Mucosa of rectum (tissue), 2 donors: ENCODE results near the gene DCAF16.

Source experiments
- H3K27ac ChIP-seq, 2 donors: one replicate each; pipeline ENCODE4 v1.7.0; 2013; ENCODE audit warnings: inconsistent platforms in 2 of 2, low read depth in 2 of 2, low read length in 2 of 2
- H3K27me3 ChIP-seq, 2 donors: one replicate each; pipeline ENCODE4 v1.7.0; 2013; ENCODE audit warnings: low read length in 2 of 2; ENCODE audit not compliant: control insufficient read depth in 2 of 2, insufficient read depth in 2 of 2
- H3K36me3 ChIP-seq, 2 donors: one replicate each; pipeline ENCODE4 v1.7.0; 2013; ENCODE audit warnings: low read length in 2 of 2; ENCODE audit not compliant: control insufficient read depth in 2 of 2, insufficient read depth in 2 of 2
- H3K4me1 ChIP-seq, 2 donors: one replicate each; pipeline ENCODE4 v1.7.0; 2013; ENCODE audit warnings: low read length in 2 of 2, mild to moderate bottlenecking in 1 of 2; ENCODE audit not compliant: control insufficient read depth in 2 of 2, insufficient read depth in 2 of 2
- H3K4me3 ChIP-seq, 2 donors: one replicate each; pipeline ENCODE4 v1.7.0; 2013; ENCODE audit warnings: low read length in 2 of 2
- H3K9ac ChIP-seq, 2 donors: one replicate each; pipeline ENCODE4 v1.7.0; 2013; ENCODE audit warnings: low read length in 2 of 2, low read depth in 1 of 2, mild to moderate bottlenecking in 1 of 2
- H3K9me3 ChIP-seq, 2 donors: one replicate each; pipeline ENCODE4 v1.7.0; 2013; ENCODE audit warnings: low read length in 2 of 2; ENCODE audit not compliant: control insufficient read depth in 2 of 2
- donor health status: healthy.
- donor health status: Normal muscosa, but diverticular disease.

Gene DCAF16

GRCh38 chr4:17812801-17813200 lies 2.2 kb upstream of the DCAF16 start:
- H3K4me3 ChIP-seq = no peak overlapping the region
- H3K27me3 ChIP-seq = no peaks in the 10 kb centered on the region
- H3K27ac ChIP-seq = no peak overlapping the region
- H3K4me1 ChIP-seq = peaks cover 17 to 23% of the 10 kb centered on the region in 2 donors
- H3K36me3 ChIP-seq = no peaks in the 10 kb centered on the region
- no peak overlapping the region for H3K9ac ChIP-seq
- no peaks in the 10 kb centered on the region for H3K9me3 ChIP-seq

DNA sequence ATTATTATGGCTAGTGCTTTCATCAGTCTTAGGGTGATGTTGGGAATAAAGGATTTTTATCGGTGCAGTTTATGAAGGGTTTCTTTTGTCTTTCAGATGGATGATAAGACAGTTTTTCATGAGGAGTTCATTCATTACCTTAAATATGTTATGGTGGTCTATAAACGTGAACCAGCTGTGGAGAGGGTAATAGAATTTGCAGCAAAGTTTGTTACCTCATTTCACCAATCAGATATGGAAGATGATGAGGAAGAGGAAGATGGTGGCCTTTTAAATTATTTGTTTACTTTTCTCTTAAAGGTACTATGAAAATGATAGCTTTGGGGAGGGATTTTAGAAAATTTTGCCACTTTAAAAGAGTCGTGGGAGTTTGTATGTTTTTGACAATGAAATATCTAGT lies 1.6 kb upstream of the DCAF16 start:
- H3K4me3 ChIP-seq = peak overlapping the region in 1 of 2 donors; percentile 95
- no peaks in the 10 kb centered on the region for H3K9me3 ChIP-seq
- H3K4me1 ChIP-seq = peaks cover 21 to 26% of the 10 kb centered on the region in 2 donors

DNA sequence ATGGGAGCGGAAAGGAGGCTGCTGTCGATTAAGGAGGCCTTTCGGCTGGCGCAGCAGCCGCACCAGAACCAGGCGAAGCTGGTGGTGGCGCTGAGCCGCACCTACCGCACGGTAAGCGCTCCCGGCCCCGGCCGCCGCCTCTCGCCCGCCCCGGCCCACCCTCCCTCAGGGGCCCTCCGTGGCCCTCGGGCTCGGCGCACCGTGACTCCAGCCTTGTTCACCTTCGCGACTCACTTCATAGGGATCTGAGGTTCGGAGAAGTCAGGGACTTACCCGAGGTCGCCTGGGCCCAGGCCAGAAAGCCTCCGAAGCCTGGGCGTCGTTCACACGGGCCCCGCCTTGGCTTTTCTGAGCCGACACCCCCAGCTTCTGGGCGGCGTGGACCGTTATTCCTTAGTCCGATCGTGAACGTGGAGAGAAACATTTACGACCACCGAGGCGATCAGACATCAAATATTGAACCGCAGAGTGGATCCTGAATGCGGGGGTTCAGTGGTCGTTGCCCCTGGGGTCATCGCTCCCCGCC lies 584 bp upstream of the DCAF16 start:
- Histone ChIP-seq H3K9me3 (no peaks in the 10 kb centered on the region), H3K36me3 (peaks cover 0 to 3% of the 10 kb centered on the region in 2 donors), H3K4me3 (peak overlapping the region; percentile 95 to 99), H3K27ac (peak overlapping the region in 1 of 2 donors; percentile 97), H3K9ac (peak overlapping the region; percentile 46 to 52), H3K27me3 (no peaks in the 10 kb centered on the region), H3K4me1 (peaks cover 23 to 29% of the 10 kb centered on the region in 2 donors)

More for the DNA sequence above, 1.6 kb upstream of the DCAF16 start:
- Histone ChIP-seq H3K36me3 (peaks cover 0 to 3% of the 10 kb centered on the region in 2 donors), H3K27ac (no peak overlapping the region), H3K9ac (no peak overlapping the region), H3K27me3 (no peaks in the 10 kb centered on the region)

DNA sequence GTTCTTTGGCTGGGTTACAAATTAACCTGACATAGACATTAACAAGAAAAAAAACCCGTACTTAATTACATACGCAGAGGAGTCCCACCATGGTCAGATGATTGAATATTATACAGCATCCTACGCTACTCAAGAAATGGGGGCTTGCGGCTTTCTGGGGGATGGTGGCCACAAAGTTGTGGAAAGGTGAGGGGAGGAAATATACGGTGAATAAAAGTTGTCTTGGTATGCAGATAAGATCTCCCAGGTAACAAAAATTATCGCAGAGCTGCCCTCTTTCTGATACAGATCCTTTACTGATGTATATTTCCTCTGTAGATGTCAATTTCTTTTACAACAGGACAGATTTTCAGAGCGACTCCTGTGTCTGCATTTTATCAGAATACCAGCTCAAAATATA lies 890 bp downstream of the DCAF16 start:
- H3K9ac ChIP-seq = peak overlapping the region; percentile 97 to 99
- no peaks in the 10 kb centered on the region for H3K9me3 ChIP-seq
- H3K27me3 ChIP-seq = no peaks in the 10 kb centered on the region
- H3K4me1 ChIP-seq = peaks cover 23 to 29% of the 10 kb centered on the region in 2 donors
- peaks cover 2 to 3% of the 10 kb centered on the region in 2 donors for H3K36me3 ChIP-seq
- peak overlapping the region; percentile 92 to 97 for H3K27ac ChIP-seq
- H3K4me3 ChIP-seq = peak overlapping the region; percentile 95 to 99

GRCh38 chr4:17807446-17807845 lies 3.1 kb downstream of the DCAF16 start:
- Histone ChIP-seq H3K27ac (no peak overlapping the region), H3K4me1 (peaks cover 23 to 27% of the 10 kb centered on the region in 2 donors), H3K9ac (peak overlapping the region; percentile 24 to 36), H3K9me3 (no peaks in the 10 kb centered on the region), H3K4me3 (peak overlapping the region in 1 of 2 donors; percentile 51), H3K27me3 (no peaks in the 10 kb centered on the region), H3K36me3 (peaks cover 21 to 23% of the 10 kb centered on the region in 2 donors)

GRCh38 chr4:17805580-17806155 lies 4.9 kb downstream of the DCAF16 start:
- Histone ChIP-seq H3K4me1 (peaks cover 17 to 23% of the 10 kb centered on the region in 2 donors), H3K27ac (no peak overlapping the region), H3K9me3 (no peaks in the 10 kb centered on the region), H3K4me3 (no peak overlapping the region), H3K9ac (no peak overlapping the region), H3K36me3 (peaks cover 21 to 23% of the 10 kb centered on the region in 2 donors), H3K27me3 (no peaks in the 10 kb centered on the region)

- Histone ChIP-seq H3K27me3 (no peaks in the 10 kb centered on the region), H3K9me3 (no peaks in the 10 kb centered on the region), H3K4me1 (no peaks in the 10 kb centered on the region), H3K4me3 (no peak overlapping the region), H3K27ac (no peak overlapping the region), H3K36me3 (peaks cover 4 to 12% of the 10 kb centered on the region in 2 donors), H3K9ac (no peak overlapping the region)
Observed at GRCh38 chr4:17797808-17798207, 12.7 kb downstream of the DCAF16 start.

DNA sequence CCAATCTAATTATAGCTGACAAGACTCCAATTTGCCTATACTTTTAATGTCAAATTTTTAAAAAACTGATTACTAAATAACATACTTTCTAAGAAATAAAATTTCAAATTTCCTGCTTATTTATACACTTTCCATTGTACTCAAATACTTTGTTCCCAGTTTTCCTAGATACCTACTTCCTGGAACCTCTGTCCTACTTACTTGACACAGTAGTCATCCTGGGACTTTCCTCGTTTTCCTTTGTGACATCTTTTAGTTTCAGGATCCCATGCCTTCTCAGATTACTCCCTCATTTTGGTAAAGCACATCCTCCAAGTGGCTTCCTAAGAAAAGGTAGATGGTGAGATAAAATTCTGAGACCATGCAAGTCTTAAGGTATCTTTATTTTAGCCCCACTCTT lies 15.8 kb downstream of the DCAF16 start:
- Histone ChIP-seq H3K27ac (no peak overlapping the region), H3K9ac (no peak overlapping the region), H3K4me3 (no peak overlapping the region), H3K36me3 (peaks cover 0 to 6% of the 10 kb centered on the region in 2 donors), H3K27me3 (no peaks in the 10 kb centered on the region), H3K9me3 (no peaks in the 10 kb centered on the region), H3K4me1 (no peaks in the 10 kb centered on the region)

GRCh38 chr4:17788956-17789355 lies 21.6 kb downstream of the DCAF16 start:
- Histone ChIP-seq H3K27me3 (no peaks in the 10 kb centered on the region), H3K4me3 (no peak overlapping the region), H3K27ac (no peak overlapping the region), H3K9ac (no peak overlapping the region), H3K36me3 (no peaks in the 10 kb centered on the region), H3K9me3 (no peaks in the 10 kb centered on the region), H3K4me1 (no peaks in the 10 kb centered on the region)

DNA sequence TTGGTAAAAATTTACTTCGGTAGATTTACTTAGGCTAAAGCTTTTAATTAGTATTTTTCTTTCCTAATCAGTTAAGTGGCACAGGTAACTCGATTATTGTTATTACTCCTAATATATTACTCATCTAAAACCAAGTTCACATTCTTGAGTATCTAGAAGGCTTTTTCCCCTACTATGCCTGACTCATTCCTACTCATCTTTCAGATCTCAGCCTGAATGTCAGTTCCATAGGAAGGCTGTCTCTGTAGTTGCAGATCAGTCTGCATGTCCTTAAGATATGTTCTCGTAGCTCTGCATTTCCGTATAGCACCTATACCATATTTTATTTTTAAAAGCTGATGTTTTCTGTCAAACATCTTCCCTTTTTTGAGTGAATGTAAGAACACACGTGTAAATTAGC lies 23.2 kb downstream of the DCAF16 start:
- Histone ChIP-seq H3K27me3 (peaks cover 0 to 1% of the 10 kb centered on the region in 2 donors), H3K9ac (no peak overlapping the region), H3K4me3 (no peak overlapping the region), H3K36me3 (no peaks in the 10 kb centered on the region), H3K9me3 (no peaks in the 10 kb centered on the region), H3K27ac (no peak overlapping the region), H3K4me1 (no peaks in the 10 kb centered on the region)
